ENCODE results near the gene GPRC6A.

The GPRC6A gene

DNA sequence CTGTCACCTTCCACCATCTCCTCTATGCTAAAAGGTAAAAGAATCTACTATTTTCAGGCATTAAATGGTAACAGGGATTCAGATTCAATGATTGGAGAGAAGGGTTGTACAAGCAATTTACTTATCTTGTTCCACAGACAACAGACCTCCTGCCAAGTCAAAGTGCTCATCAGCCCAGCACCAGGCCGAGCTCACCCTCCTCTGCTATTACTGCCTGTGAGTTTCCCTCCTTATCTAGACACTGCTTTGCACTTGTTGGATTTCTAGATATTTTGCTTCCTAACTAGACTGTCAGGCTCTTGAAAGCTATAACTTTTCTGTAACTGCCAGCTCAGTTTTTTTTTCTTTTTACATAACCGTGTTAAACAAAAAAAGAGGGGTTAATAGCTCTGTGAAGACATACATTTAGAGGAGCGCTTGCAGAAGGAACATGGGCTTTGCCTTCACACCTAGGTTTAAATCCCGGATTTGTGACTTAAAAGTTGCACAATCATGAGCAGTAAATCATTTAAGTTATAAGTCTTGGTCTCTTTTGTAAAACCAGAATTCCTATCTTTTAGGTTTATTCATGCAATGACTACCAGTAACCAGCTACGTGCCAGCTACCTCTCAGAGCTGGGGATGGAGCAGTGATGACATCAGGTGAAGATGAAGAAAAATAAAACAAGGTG, 62.2 kb downstream of the GPRC6A start:
- no peak overlapping the region for H3K4me3 ChIP-seq (ENCODE audit: low read depth, low read length)
- TF ChIP-seq, protein P1, sequence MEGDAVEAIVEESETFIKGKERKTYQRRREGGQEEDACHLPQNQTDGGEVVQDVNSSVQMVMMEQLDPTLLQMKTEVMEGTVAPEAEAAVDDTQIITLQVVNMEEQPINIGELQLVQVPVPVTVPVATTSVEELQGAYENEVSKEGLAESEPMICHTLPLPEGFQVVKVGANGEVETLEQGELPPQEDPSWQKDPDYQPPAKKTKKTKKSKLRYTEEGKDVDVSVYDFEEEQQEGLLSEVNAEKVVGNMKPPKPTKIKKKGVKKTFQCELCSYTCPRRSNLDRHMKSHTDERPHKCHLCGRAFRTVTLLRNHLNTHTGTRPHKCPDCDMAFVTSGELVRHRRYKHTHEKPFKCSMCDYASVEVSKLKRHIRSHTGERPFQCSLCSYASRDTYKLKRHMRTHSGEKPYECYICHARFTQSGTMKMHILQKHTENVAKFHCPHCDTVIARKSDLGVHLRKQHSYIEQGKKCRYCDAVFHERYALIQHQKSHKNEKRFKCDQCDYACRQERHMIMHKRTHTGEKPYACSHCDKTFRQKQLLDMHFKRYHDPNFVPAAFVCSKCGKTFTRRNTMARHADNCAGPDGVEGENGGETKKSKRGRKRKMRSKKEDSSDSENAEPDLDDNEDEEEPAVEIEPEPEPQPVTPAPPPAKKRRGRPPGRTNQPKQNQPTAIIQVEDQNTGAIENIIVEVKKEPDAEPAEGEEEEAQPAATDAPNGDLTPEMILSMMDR (IDR thresholded peaks at IDR 0.05; ENCODE audit: insufficient read depth, low read depth, low read length, missing control alignments), result no peak
- DNase-seq (ENCODE audit: low read depth), result no peak

DNA sequence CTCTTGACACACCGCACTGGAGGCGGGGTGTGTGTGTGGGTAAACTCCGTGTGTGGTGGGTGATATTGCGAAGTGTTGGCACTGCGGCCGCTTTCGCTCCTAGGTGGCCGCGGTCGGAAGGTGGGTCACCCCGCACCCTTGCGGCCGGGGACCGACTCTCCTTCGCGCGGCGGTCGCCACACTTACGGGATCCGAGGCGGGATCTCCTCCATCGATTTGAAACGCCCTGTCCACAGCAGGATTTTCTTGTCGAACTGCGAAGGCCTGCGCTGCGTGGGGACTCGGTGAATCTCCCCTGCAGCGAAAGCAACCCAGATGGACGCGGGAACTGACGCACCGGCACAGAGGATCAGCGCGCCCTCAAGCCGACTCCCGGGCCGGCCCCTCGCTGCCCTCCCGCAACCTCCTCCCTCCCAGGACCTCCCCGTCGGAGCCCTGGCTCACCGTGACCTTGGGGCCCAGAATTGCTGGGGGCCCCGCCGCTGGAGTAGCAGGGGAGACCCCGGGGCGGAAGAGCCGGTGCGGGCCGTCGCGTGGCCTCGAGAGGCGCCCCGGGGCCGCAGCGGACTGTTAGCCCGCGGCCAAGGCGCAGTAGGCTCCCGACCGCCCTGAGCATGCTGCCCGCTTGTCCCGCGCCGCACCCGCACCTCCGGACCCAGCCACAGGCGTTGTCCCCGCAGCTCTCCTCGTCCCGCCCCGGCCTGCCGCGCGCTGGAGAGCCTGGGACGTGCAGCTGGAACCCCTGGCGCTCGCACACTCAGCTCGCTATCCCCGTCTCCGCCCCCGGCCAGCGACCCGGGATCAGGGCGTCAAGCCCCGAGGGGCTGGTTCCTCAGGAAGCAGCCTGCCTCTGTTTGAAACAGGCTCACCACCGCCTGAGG, 63.7 kb downstream of the GPRC6A start, which contains the start of gene FAM162B:
Gene FAM162B, minus strand, starts transcription at position 759 of the 881 bp plus-strand sequence. Its CDS starts 143 bp downstream, at position 616.
- no peak for DNase-seq (ENCODE audit: low read depth)
- TF ChIP-seq, protein P1 (IDR thresholded peaks at IDR 0.05; ENCODE audit: insufficient read depth, low read depth, low read length, missing control alignments), result no peak
- H3K4me3 ChIP-seq (ENCODE audit: low read depth, low read length), result no peak within 1 kb of the TSS

DNA sequence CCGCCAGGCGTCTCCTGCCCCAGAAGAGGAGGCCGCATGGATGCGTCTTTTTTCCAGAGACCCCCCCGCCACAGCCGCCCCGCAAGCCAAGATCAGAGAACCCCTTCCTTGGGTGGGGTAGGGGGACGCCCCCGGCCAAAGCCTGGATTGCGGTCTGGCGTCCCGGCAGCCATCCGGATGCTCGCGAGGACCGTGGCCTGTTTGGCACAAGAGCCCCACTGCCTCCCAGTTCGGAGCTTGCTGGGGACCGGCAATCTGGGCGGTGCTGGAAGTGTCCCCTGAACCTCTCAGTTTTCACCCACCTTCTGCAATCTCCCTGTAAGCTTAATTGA, 64.3 kb downstream of the GPRC6A start:
- no peak for DNase-seq (ENCODE audit: low read depth)
- TF ChIP-seq, protein P1 (IDR thresholded peaks at IDR 0.05; ENCODE audit: insufficient read depth, low read depth, low read length, missing control alignments), result no peak
- no peak overlapping the region for H3K4me3 ChIP-seq (ENCODE audit: low read depth, low read length)

DNA sequence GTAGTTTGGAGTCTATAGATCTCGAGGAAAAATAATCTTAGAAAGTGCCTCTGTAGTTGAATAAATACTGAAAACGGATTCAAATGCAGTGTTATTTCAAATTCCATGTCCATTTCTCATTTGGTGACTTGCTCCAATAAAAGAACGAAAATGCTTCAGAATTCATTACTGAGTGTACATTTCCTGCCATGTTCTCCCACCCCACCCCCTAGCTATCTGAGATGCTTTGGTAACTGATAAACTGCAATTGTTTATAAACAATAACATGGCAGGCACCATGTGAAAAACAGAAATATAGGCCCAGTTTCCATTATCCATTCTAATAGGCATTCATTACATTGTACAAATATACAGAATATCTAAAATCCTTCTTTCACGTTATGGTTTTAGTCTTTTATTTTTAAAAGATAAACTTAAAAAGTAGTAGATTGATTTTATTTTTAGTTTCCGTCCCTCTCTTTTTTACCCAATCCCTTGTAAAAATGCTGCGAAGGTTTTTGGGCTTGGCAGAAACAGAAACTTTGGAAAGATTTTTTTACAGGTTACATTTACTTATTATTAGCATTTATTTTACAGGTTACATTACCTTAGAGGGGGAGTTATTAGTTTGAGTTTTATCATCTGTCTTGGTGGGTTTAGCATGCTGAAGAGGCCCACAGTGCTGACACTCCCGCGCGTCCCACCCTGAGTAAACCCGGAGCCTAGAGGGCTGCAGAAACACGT, 64.8 kb downstream of the GPRC6A start:
- TF ChIP-seq, protein P1 (IDR thresholded peaks at IDR 0.05; ENCODE audit: insufficient read depth, low read depth, low read length, missing control alignments), result no peak
- H3K4me3 ChIP-seq (ENCODE audit: low read depth, low read length), result no peak overlapping the region
- DNase-seq (ENCODE audit: low read depth), result no peak

DNA sequence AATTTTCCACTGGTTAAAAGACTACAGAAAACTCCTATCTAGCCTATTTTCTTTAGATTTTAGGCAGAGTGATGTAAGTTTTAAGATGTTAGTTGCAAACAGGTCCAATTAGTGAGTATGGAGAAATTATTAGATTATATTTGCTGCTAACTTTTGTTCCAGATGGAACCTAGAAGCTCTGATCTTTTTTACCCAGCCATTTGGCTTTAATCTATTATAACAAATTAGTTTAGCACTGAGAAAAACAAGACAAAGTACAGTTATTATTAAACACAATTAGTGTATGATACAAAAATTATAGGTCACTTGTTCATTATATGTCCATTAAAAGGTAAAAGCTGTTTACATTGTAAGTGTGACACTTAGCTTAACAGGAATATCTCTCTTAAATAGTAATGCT, 65.8 kb downstream of the GPRC6A start:
- no peak overlapping the region for H3K4me3 ChIP-seq (ENCODE audit: low read depth, low read length)
- TF ChIP-seq, protein P1 (IDR thresholded peaks at IDR 0.05; ENCODE audit: insufficient read depth, low read depth, low read length, missing control alignments), result no peak
- DNase-seq (ENCODE audit: low read depth), result no peak

DNA sequence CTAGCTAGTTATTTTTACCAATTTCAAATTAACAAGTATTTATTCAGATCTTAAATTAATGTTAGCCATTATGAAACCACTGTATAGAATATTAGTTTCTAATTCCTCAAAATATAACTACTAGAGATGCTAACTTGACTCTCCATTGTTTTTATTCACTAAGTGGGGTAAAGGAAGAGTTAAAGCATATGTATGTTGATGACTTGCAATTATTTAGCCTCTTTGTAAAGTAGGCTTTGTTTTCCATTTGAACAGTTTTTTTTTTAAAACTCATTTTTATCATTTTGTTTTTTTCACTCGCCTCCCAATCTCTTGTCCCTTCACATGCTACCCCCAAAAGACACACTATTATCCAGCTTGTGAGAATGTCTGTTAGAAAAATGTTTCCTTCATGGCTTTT, 66.6 kb downstream of the GPRC6A start:
- TF ChIP-seq, protein P1 (IDR thresholded peaks at IDR 0.05; ENCODE audit: insufficient read depth, low read depth, low read length, missing control alignments), result no peak
- DNase-seq (ENCODE audit: low read depth), result no peak
- no peak overlapping the region for H3K4me3 ChIP-seq (ENCODE audit: low read depth, low read length)

Measured in GM12865 (cell line).